Medulla oblongata (tissue), 1 donor: Measurements from ENCODE around the gene AMOTL2.

ENCODE experiments used
- DNase-seq: peaks from one replicate; pipeline ENCODE4 v3.0.0-alpha.2; 2015; ENCODE audit errors: extremely low spot score

Gene AMOTL2

GRCh38 chr3:134378818-134379217 lies 4.6 kb upstream of the AMOTL2 start:
- no peak for DNase-seq

GRCh38 chr3:134378384-134378783 lies 4.1 kb upstream of the AMOTL2 start:
- peak; percentile 65 for DNase-seq

- no peak for DNase-seq
Observed at GRCh38 chr3:134377896-134378295, 3.6 kb upstream of the AMOTL2 start.

- DNase-seq, result no peak
Observed at GRCh38 chr3:134376786-134377426, 2.7 kb upstream of the AMOTL2 start.

- no peak for DNase-seq
Observed at GRCh38 chr3:134376385-134376765, 2.1 kb upstream of the AMOTL2 start.

- no peak for DNase-seq
Observed at GRCh38 chr3:134375582-134376384, 1.5 kb upstream of the AMOTL2 start.

GRCh38 chr3:134374791-134375581 lies 739 bp upstream of the AMOTL2 start:
- no peak for DNase-seq

- DNase-seq, result peak; percentile 92
Observed at GRCh38 chr3:134373271-134374104, 759 bp downstream of the AMOTL2 start.

GRCh38 chr3:134372396-134373270 lies 1.6 kb downstream of the AMOTL2 start:
- no peak for DNase-seq

GRCh38 chr3:134371542-134372324 lies 2.5 kb downstream of the AMOTL2 start:
- no peak for DNase-seq

- no peak for DNase-seq
Observed at GRCh38 chr3:134370611-134371531, 3.4 kb downstream of the AMOTL2 start.

- no peak for DNase-seq
Observed at GRCh38 chr3:134369861-134370596, 4.2 kb downstream of the AMOTL2 start.

- DNase-seq, result no peak
Observed at GRCh38 chr3:134369231-134369741, 5.0 kb downstream of the AMOTL2 start.

- DNase-seq, result no peak
Observed at GRCh38 chr3:134368751-134369105, 5.5 kb downstream of the AMOTL2 start.

GRCh38 chr3:134367869-134368750 lies 6.1 kb downstream of the AMOTL2 start:
- no peak for DNase-seq

- peak; percentile 98 for DNase-seq
Observed at GRCh38 chr3:134366928-134367811, 7.1 kb downstream of the AMOTL2 start.
